ENCODE data around the gene LIM2. TPM values are rescaled to one million over a fixed set of nuclear protein-coding genes. Genes with fewer than 3 reads are reported as not detected.

The LIM2 gene
- total and polyA plus RNA-seq, 9 of the 15 experiments (the other 6 are each of a cell fraction or from before 2014, with no cell fraction given): 0.07 to 0.45 (median 0.18) TPM; not detected in 4

DNA sequence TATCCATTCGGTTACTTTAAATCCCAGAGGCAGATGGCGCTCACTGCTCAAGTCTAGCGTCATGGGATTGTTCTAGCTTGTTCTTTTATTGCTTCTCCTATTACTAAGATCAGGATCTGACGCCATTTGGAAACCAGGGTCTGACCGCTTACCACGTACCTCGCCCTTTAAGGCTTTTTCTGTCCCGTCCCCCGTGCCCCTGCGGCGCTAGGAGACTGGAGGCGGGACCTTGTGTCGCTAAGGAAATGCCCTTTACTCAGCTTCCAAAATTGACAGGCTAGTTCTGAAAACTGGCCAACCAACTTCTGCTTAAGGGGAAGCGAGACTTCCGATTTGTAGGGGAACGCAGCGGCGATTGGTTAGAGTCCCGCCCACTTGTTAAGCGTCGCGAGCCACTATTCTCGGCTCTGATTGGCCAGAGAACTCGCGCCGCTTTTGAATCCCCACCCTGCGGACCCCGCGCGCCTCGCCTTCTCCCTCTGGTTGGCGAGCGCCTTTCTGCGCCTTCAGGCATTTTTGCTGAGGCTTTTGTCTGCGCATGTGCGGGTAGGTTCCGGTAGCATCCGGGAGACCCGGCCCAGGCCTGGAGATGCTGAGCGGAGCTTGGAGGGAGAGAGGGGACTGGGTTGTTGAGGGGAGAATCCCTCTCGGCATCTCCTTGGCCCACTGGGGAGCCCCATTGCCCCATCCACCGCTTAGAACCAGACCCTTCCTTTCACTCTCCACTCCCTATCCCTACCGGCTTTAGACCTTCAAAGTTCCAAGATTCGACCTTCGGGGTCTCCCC lies 6.5 kb upstream of the LIM2 start (continued):
- TF ChIP-seq CCNT2 (IDR thresholded peaks at IDR 0.05; ENCODE audit: borderline replicate concordance, extremely low read depth, insufficient read length, low read depth, low read length) (no peak), SOX6 (IDR thresholded peaks at IDR 0.05) (no peak; the same call in 1 of the 2 replicates), HDAC1 (IDR thresholded peaks at IDR 0.05) (peak in 1 of 2 experiments; percentile 65; a peak in 2 of 4 replicates), KAT2B (IDR thresholded peaks at IDR 0.05; ENCODE audit: low read depth, low read length) (peak; percentile 14), NFRKB (IDR thresholded peaks at IDR 0.05; ENCODE audit: low read depth) (no peak; the same call in 1 of the 2 replicates), ATF1 (CRISPR knock-in tag; IDR thresholded peaks at IDR 0.05) (no peak), ATF1 (tag; IDR thresholded peaks at IDR 0.05) (peak; percentile 90), SUPT5H (IDR thresholded peaks at IDR 0.05) (peak; percentile 80), BMI1 (IDR thresholded peaks at IDR 0.05; ENCODE audit: low read length) (peak; percentile 73), HNRNPLL (IDR thresholded peaks at IDR 0.05; ENCODE audit: low read depth, low read length, poor library complexity, severe bottlenecking) (peak; percentile 58), JUN (IDR thresholded peaks at IDR 0.05; ENCODE audit: borderline replicate concordance, low read depth, low read length) (peak; percentile 30; the same call in 1 of the 2 replicates), JUN (CRISPR knock-in tag; IDR thresholded peaks at IDR 0.05; ENCODE audit: borderline replicate concordance) (no peak), SPI1 (IDR thresholded peaks at IDR 0.05; ENCODE audit: borderline replicate concordance, low read depth, low read length) (peak; percentile 65), L3MBTL2 (IDR thresholded peaks at IDR 0.05) (peak; percentile 97), SAFB2 (IDR thresholded peaks at IDR 0.05; ENCODE audit: borderline replicate concordance, low read depth, low read length, severe bottlenecking) (no peak), ZNF77 (CRISPR knock-in tag; IDR thresholded peaks at IDR 0.05) (no peak), PHF8 (IDR thresholded peaks at IDR 0.05; ENCODE audit: borderline replicate concordance, low read length) (peak; percentile 51; the same call in 1 of the 2 replicates), NFIC (IDR thresholded peaks at IDR 0.05) (peak; percentile 25), HCFC1 (IDR thresholded peaks at IDR 0.05; ENCODE audit: low read depth, low read length) (0 out of 2 replicates have a peak, but pooled peaks have one; percentile 36)
- TF ChIP-seq, protein P1, sequence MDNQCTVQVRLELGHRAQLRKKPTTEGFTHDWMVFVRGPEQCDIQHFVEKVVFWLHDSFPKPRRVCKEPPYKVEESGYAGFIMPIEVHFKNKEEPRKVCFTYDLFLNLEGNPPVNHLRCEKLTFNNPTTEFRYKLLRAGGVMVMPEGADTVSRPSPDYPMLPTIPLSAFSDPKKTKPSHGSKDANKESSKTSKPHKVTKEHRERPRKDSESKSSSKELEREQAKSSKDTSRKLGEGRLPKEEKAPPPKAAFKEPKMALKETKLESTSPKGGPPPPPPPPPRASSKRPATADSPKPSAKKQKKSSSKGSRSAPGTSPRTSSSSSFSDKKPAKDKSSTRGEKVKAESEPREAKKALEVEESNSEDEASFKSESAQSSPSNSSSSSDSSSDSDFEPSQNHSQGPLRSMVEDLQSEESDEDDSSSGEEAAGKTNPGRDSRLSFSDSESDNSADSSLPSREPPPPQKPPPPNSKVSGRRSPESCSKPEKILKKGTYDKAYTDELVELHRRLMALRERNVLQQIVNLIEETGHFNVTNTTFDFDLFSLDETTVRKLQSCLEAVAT (IDR thresholded peaks at IDR 0.05): peak in 1 of 2 experiments; percentile 40; a peak in 2 of 4 replicates
- TF ChIP-seq, protein P2, sequence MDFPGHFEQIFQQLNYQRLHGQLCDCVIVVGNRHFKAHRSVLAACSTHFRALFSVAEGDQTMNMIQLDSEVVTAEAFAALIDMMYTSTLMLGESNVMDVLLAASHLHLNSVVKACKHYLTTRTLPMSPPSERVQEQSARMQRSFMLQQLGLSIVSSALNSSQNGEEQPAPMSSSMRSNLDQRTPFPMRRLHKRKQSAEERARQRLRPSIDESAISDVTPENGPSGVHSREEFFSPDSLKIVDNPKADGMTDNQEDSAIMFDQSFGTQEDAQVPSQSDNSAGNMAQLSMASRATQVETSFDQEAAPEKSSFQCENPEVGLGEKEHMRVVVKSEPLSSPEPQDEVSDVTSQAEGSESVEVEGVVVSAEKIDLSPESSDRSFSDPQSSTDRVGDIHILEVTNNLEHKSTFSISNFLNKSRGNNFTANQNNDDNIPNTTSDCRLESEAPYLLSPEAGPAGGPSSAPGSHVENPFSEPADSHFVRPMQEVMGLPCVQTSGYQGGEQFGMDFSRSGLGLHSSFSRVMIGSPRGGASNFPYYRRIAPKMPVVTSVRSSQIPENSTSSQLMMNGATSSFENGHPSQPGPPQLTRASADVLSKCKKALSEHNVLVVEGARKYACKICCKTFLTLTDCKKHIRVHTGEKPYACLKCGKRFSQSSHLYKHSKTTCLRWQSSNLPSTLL (IDR thresholded peaks at IDR 0.05): no peak
- TF ChIP-seq, protein P3, sequence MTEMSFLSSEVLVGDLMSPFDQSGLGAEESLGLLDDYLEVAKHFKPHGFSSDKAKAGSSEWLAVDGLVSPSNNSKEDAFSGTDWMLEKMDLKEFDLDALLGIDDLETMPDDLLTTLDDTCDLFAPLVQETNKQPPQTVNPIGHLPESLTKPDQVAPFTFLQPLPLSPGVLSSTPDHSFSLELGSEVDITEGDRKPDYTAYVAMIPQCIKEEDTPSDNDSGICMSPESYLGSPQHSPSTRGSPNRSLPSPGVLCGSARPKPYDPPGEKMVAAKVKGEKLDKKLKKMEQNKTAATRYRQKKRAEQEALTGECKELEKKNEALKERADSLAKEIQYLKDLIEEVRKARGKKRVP (CRISPR knock-in tag; IDR thresholded peaks at IDR 0.05): no peak
- TF ChIP-seq, protein P4, sequence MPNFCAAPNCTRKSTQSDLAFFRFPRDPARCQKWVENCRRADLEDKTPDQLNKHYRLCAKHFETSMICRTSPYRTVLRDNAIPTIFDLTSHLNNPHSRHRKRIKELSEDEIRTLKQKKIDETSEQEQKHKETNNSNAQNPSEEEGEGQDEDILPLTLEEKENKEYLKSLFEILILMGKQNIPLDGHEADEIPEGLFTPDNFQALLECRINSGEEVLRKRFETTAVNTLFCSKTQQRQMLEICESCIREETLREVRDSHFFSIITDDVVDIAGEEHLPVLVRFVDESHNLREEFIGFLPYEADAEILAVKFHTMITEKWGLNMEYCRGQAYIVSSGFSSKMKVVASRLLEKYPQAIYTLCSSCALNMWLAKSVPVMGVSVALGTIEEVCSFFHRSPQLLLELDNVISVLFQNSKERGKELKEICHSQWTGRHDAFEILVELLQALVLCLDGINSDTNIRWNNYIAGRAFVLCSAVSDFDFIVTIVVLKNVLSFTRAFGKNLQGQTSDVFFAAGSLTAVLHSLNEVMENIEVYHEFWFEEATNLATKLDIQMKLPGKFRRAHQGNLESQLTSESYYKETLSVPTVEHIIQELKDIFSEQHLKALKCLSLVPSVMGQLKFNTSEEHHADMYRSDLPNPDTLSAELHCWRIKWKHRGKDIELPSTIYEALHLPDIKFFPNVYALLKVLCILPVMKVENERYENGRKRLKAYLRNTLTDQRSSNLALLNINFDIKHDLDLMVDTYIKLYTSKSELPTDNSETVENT (CRISPR knock-in tag; IDR thresholded peaks at IDR 0.05): peak; percentile 41; the same call in 1 of the 2 replicates
